ENCODE results near the gene POLR3A.

GRCh38 chr10:78072504-78072903 is 43.2 kb upstream of the POLR3A start:
- TF ChIP-seq POLR2A (IDR thresholded peaks at IDR 0.05), result no peak
- no peak for TF ChIP-seq CTCF (IDR thresholded peaks at IDR 0.05)
- TF ChIP-seq POLR2AphosphoS5 (IDR thresholded peaks at IDR 0.05), result no peak

Measured in upper lobe of left lung (tissue), 4 donors.